ENCODE measurements around the gene SLC25A19. TPM values are rescaled to one million over a fixed set of nuclear protein-coding genes. Genes with fewer than 3 reads are reported as not detected.

The SLC25A19 gene
- total RNA-seq, 2 experiments from 2014 or later = 46.3 to 66.4 TPM

DNA sequence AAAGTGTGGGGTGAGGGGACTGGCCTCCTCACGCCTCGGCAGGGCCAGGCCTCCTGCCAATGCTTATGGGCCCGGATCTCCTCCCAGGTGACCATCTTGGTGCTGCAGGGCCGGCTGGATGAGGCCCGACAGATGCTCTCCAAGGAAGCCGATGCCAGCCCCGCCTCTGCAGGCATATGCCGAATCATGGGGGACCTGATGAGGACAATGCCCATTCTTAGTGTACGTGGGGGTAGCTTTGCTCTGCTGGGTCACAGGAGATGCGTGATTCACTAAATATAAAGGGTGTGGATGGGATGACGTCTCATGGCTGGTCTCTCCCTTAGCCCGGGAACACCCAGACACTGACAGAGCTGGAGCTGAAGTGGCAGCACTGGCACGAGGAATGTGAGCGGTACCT is 64.2 kb downstream of the SLC25A19 start:
- Mint-ChIP-seq H3K36me3 (peaks cover 44% of the 10 kb centered on the region), H3K9me3 (ENCODE audit: low read depth) (no peaks in the 10 kb centered on the region), H3K27me3 (no peaks in the 10 kb centered on the region), H3K4me3 (no peak overlapping the region), H3K4me1 (no peaks in the 10 kb centered on the region), H3K27ac (no peak overlapping the region)
- no peak for DNase-seq
- CTCF ChIA-PET = interaction anchor here (0.5 to 1.6 kb wide), 5 partner anchors 13 to 111 kb away, joined by 3 to 4 read pairs (median 3); no protein-coding TSS in a partner anchor
- ATAC-seq = no peak

Other genes starting within 250 kb of the SLC25A19 start
- gene ATP5PD, start 242.5 kb downstream of the SLC25A19 start, total RNA-seq = 100 to 1,000 TPM; 188 to 210 TPM
- gene KCTD2, start 242.2 kb downstream of the SLC25A19 start, total RNA-seq = 10 to 100 TPM; 16.8 to 19.1 TPM
- gene SLC16A5, start 201.5 kb downstream of the SLC25A19 start, total RNA-seq = 1 to 10 TPM; 2.3 to 3.2 TPM
- gene ARMC7, start 179.5 kb downstream of the SLC25A19 start, total RNA-seq = 10 to 100 TPM; 13.5 to 14.5 TPM
- 10 to 100 TPM; 65.2 to 73.1 TPM for gene NT5C, start 157.7 kb downstream of the SLC25A19 start, total RNA-seq
- 100 to 1,000 TPM; 277 to 301 TPM for gene JPT1, start 134.9 kb downstream of the SLC25A19 start, total RNA-seq
- 100 to 1,000 TPM; 469 to 639 TPM for gene SUMO2, start 106.5 kb downstream of the SLC25A19 start, total RNA-seq
- gene NUP85, start 83.8 kb downstream of the SLC25A19 start, total RNA-seq = 100 to 1,000 TPM; 164 to 176 TPM
- 10 to 100 TPM; 84.6 to 90.2 TPM for gene GGA3, start 27.8 kb downstream of the SLC25A19 start, total RNA-seq
- 10 to 100 TPM; 49.5 to 56.9 TPM for gene MRPS7, start 27.6 kb downstream of the SLC25A19 start, total RNA-seq
- 10 to 100 TPM; 56.9 to 58.5 TPM for gene MIF4GD, start 18.2 kb downstream of the SLC25A19 start, total RNA-seq
- gene GRB2, start 116.2 kb upstream of the SLC25A19 start, total RNA-seq = 100 to 1,000 TPM; 138 to 179 TPM
- gene TMEM94, start 167.2 kb upstream of the SLC25A19 start, total RNA-seq = 100 to 1,000 TPM in 1 of 2 experiments, 10 to 100 TPM in 1; 83.7 to 106 TPM
- 1 to 10 TPM; 2.3 to 4.5 TPM for gene CASKIN2, start 226.1 kb upstream of the SLC25A19 start, total RNA-seq
- gene TSEN54, start 227.1 kb upstream of the SLC25A19 start, total RNA-seq = 10 to 100 TPM; 92.0 to 97.7 TPM
- gene LLGL2, start 236.3 kb upstream of the SLC25A19 start, total RNA-seq = 10 to 100 TPM; 15.7 to 30.5 TPM